ENCODE data around the gene KDM1B. TPM values are rescaled to one million over a fixed set of nuclear protein-coding genes. Genes with fewer than 3 reads are reported as not detected.
"Not testable (repeated sequence)": the region's sequence is repeated elsewhere in the genome, so short reads cannot be mapped to it uniquely, and the experiment has no call there.

The KDM1B gene
- total RNA-seq, 4 donors from 2014 or later: 11.0 to 14.5 (median 12.7) TPM

DNA sequence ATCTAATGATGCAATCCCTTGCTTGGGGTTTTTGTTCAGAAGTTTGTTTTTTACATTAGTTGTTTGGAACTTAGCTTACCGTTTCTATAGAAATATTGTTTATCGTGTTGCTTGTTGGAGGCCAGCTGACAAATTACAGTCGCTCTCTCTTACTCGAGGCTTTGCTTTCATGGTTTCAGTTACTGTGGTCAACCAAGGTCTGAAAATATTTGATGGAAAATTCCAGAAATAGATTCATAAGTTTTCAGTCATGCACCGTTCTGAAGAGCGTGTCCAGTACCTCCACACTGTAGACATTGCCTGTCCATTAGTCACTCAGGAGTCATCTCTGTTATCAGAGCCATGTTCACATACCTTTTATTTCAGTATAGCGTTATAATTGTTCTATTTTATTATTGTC lies 61.2 kb downstream of the KDM1B start:
- WGBS, 2 donors (ENCODE audit: low coverage in 1 of 2): 81 to 82% methylated on average over 7 of the region's 7 CpGs
- TF ChIP-seq EP300 (IDR thresholded peaks at IDR 0.05) (no peak), CTCF (IDR thresholded peaks at IDR 0.05) (no peak)
- peaks cover 0 to 63% of the 10 kb centered on the region in 2 donors for H3K36me3 ChIP-seq

DNA sequence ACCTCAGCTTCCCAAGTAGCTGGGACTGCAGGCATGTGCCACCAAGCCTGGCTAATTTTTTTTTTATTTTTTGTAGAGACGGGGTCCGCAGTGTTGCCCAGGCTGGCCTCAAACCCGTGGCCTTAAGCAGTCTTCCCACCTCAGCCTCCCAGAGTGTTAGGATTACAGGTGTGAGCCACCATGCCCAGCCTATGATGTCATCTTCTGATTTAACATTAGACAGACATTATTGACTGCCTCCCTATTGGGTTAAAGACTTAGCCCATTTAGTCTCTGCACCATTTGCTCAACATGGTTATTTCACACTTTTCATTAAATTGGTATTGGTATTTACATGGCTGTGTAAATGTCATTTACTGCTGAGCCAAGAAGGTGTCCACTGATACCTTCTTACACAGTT lies 63.0 kb downstream of the KDM1B start:
- Histone ChIP-seq H3K4me1 (no peaks in the 10 kb centered on the region), H3K4me3 (no peak overlapping the region), H3K27ac (no peak overlapping the region), H3K27me3 (no peaks in the 10 kb centered on the region), H3K36me3 (peaks cover 0 to 78% of the 10 kb centered on the region in 2 donors), H3K9me3 (no peaks in the 10 kb centered on the region)
- 90 to 100% methylated on average over 3 of the region's 3 CpGs for WGBS, 2 donors (ENCODE audit: low coverage in 1 of 2)
- no peak for ATAC-seq
- TF ChIP-seq EP300 (IDR thresholded peaks at IDR 0.05): no peak
- TF ChIP-seq POLR2AphosphoS5 (IDR thresholded peaks at IDR 0.05): no peak
- TF ChIP-seq POLR2A (IDR thresholded peaks at IDR 0.05): no peak
- no peak for TF ChIP-seq CTCF (IDR thresholded peaks at IDR 0.05)

More for the DNA sequence above, 61.2 kb downstream of the KDM1B start:
- Histone ChIP-seq H3K27ac (no peak overlapping the region), H3K9me3 (no peaks in the 10 kb centered on the region), H3K4me1 (no peaks in the 10 kb centered on the region), H3K4me3 (no peak overlapping the region), H3K27me3 (no peaks in the 10 kb centered on the region)
- no peak for ATAC-seq

GRCh38 chr6:18219591-18219990 lies 64.4 kb downstream of the KDM1B start:
- ATAC-seq: no peak

DNA sequence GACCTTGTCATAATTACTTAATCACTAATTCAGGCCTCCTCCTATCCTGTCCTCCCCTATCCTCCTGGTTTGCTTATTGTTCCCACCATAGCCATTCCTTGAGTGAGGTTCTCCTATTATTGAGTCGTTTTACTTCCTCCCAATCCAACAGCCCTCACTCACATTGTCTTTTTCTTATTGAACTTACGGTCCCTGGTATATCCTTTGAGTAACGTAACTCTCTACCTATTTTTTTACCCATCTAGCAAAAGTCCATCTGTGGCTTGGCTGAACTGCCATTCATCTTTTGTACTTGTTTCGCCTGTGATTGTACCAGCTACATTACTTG lies 66.0 kb downstream of the KDM1B start:
- Histone ChIP-seq H3K36me3 (peaks cover 0 to 77% of the 10 kb centered on the region in 2 donors), H3K27me3 (no peaks in the 10 kb centered on the region), H3K27ac (no peak overlapping the region), H3K4me3 (no peak overlapping the region), H3K9me3 (no peaks in the 10 kb centered on the region), H3K4me1 (no peaks in the 10 kb centered on the region)
- no peak for ATAC-seq
- 90 to 95% methylated on average over 2 to 4 of the region's 4 CpGs for WGBS, 2 donors (ENCODE audit: low coverage in 1 of 2)
- TF ChIP-seq POLR2AphosphoS5 (IDR thresholded peaks at IDR 0.05) (no peak), EP300 (IDR thresholded peaks at IDR 0.05) (no peak), POLR2A (IDR thresholded peaks at IDR 0.05) (no peak), CTCF (IDR thresholded peaks at IDR 0.05) (no peak)

More at GRCh38 chr6:18219591-18219990, 64.4 kb downstream of the KDM1B start:
- Histone ChIP-seq H3K36me3 (peaks cover 0 to 77% of the 10 kb centered on the region in 2 donors), H3K9me3 (no peaks in the 10 kb centered on the region), H3K4me1 (no peaks in the 10 kb centered on the region), H3K4me3 (no peak overlapping the region), H3K27ac (no peak overlapping the region), H3K27me3 (no peaks in the 10 kb centered on the region)
- TF ChIP-seq POLR2AphosphoS5 (IDR thresholded peaks at IDR 0.05) (no peak), CTCF (IDR thresholded peaks at IDR 0.05) (no peak), EP300 (IDR thresholded peaks at IDR 0.05) (no peak), POLR2A (IDR thresholded peaks at IDR 0.05) (no peak)
- 19 to 40% methylated on average over 2 to 6 of the region's 7 CpGs for WGBS, 2 donors (ENCODE audit: low coverage in 1 of 2)

DNA sequence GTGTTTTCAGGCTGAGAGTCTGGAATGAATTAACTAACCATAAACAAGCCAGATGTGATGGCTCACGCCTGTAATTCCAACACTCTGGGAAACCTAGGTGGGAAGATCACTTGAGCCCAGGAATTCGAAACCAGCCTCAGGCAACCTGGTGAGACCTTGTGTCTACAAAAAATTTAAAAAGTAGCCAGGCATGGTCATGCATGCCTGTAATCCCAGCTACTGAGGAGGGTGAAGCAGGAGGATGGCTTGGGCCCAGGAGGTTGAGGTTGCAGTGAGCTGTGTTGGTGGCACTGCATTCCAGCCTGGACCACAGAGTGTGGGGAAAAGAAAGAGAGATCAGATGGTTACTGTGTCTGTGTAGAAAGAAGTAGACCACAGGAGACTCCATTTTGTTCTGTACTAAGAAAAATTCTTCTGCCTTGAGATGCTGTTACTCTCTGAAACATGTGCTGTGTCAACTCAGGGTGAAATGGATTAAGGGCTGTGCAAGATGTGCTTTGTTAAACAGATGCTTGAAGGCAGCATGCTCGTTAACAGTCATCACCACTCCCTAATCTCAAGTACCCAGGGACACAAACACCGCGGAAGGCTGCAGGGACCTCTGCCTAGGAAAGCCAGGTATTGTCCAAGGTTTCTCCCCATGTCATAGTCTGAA lies 71.4 kb downstream of the KDM1B start:
- H3K4me3 ChIP-seq, H3K27me3 ChIP-seq, H3K27ac ChIP-seq, ATAC-seq, H3K4me1 ChIP-seq: not testable (repeated sequence)
- H3K9me3 ChIP-seq: peaks cover 0 to 23% (median 3%) of the 10 kb centered on the region in 3 donors
- H3K36me3 ChIP-seq: peaks cover 0 to 94% of the 10 kb centered on the region in 2 donors
- 86 to 89% methylated on average over 2 to 5 of the region's 5 CpGs for WGBS, 2 donors (ENCODE audit: low coverage in 1 of 2)

GRCh38 chr6:18227166-18227565 lies 71.9 kb downstream of the KDM1B start:
- H3K27me3 ChIP-seq, ATAC-seq, H3K4me3 ChIP-seq, H3K4me1 ChIP-seq, H3K27ac ChIP-seq: not testable (repeated sequence)
- Histone ChIP-seq H3K36me3 (peaks cover 0 to 94% of the 10 kb centered on the region in 2 donors), H3K9me3 (peaks cover 0 to 29% (median 3%) of the 10 kb centered on the region in 3 donors)
- 88 to 93% methylated on average over 2 to 9 of the region's 9 CpGs for WGBS, 2 donors (ENCODE audit: low coverage in 1 of 2)

GRCh38 chr6:18228590-18228989 lies 73.4 kb downstream of the KDM1B start:
- 100% methylated on average over 2 of the region's 14 CpGs; no CpG with 5 or more reads in 1 of the 2 donors for WGBS, 2 donors (ENCODE audit: low coverage in 1 of 2)
- not testable (repeated sequence) for H3K4me1 ChIP-seq, H3K4me3 ChIP-seq, ATAC-seq, H3K27ac ChIP-seq, H3K27me3 ChIP-seq
- Histone ChIP-seq H3K36me3 (peaks cover 0 to 91% of the 10 kb centered on the region in 2 donors), H3K9me3 (peaks cover 0 to 36% (median 3%) of the 10 kb centered on the region in 3 donors)

DNA sequence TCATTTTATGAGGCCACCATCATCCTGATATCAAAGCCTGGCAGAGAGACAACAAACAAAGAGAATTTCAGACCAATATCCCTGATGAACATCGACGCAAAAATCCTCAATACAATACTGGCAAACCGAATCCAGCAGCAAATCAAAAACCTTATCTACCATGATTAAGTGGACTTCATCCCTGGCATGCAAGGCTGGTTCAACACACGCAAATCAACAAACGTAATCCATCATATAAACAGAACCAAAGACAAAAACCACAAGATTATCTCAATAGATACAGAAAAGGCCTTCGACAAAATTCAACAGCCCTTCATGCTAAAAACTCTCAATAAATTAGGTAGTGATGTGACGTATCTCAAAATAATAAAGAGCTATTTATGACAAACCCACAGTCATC lies 76.6 kb downstream of the KDM1B start:
- H3K4me1 ChIP-seq, H3K27ac ChIP-seq, H3K27me3 ChIP-seq, H3K4me3 ChIP-seq, ATAC-seq: not testable (repeated sequence)
- H3K36me3 ChIP-seq: peaks cover 0 to 94% of the 10 kb centered on the region in 2 donors
- peaks cover 0 to 36% (median 3%) of the 10 kb centered on the region in 3 donors for H3K9me3 ChIP-seq
- WGBS, 2 donors (ENCODE audit: low coverage in 1 of 2): 94 to 100% methylated on average over 4 to 7 of the region's 7 CpGs

DNA sequence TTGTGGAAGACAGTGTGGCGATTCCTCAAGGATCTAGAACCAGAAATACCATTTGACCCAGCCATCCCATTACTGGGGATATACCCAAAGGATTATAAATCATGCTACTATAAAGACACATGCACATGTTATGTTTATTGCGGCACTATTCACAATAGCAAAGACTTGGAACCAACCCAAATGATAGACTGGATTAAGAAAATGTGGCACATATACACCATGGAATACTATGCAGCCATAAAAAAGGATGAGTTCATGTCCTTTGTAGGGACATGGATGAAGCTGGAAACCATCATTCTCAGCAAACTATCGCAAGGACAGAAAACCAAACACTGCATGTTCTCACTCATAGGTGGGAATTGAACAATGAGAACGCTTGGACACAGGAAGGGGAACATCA lies 78.5 kb downstream of the KDM1B start:
- Histone ChIP-seq H3K9me3 (peaks cover 0 to 29% (median 0%) of the 10 kb centered on the region in 3 donors), H3K36me3 (peaks cover 0 to 92% of the 10 kb centered on the region in 2 donors)
- H3K4me3 ChIP-seq, ATAC-seq, H3K4me1 ChIP-seq, H3K27me3 ChIP-seq, H3K27ac ChIP-seq: not testable (repeated sequence)
- 100% methylated on average over 1 to 2 of the region's 4 CpGs for WGBS, 2 donors (ENCODE audit: low coverage in 1 of 2)

Measured in gastroesophageal sphincter (tissue), 4 donors.